HepG2 (cell line): ENCODE results near the gene APOC3. TPM values are rescaled to one million over a fixed set of nuclear protein-coding genes. Genes with fewer than 3 reads are reported as not detected.
A peak's percentile ranks its signal among the peaks of the same experiment; 100 is the strongest.

Experiments used
- AGO1 ChIP-seq: fragments of 200-400 bp; formaldehyde crosslinking; IDR thresholded peaks from 2 replicates; pipeline ENCODE4 v1.6.1; 2017; ENCODE audit warnings: mild to moderate bottlenecking, low read depth, low read length, moderate library complexity; ENCODE audit not compliant: poor library complexity, severe bottlenecking
- ARNT2 ChIP-seq: sonication (generic); formaldehyde crosslinking; IDR thresholded peaks from 2 replicates; pipeline ENCODE4 v1.8.0; 2022; ENCODE audit warnings: mild to moderate bottlenecking, low read depth, missing genetic modification reagents, moderate library complexity
- BRCA1 ChIP-seq: sonication (generic); formaldehyde crosslinking; IDR thresholded peaks from 2 replicates; pipeline ENCODE4 v1.4.0; 2020; ENCODE audit warnings: missing genetic modification reagents
- CENPT ChIP-seq: sonication (generic); formaldehyde crosslinking; IDR thresholded peaks from 2 replicates; pipeline ENCODE4 v1.8.0; 2022; ENCODE audit warnings: low read depth, mild to moderate bottlenecking, moderate library complexity, missing genetic modification reagents
- FOXO4 ChIP-seq: sonication (generic); formaldehyde crosslinking; conservative IDR thresholded peaks from 2 replicates; pipeline ENCODE4 v1.8.1; 2023; ENCODE audit warnings: missing genetic modification reagents
- HES4 ChIP-seq: sonication (generic); formaldehyde crosslinking; IDR thresholded peaks from 2 replicates; pipeline ENCODE4 v1.9.0; 2021; ENCODE audit warnings: mild to moderate bottlenecking, missing genetic modification reagents, borderline replicate concordance
- HHEX ChIP-seq: IDR thresholded peaks from 2 replicates; pipeline ENCODE4 v1.6.1; 2016; ENCODE audit warnings: control low read depth
- HNF1A ChIP-seq, 2 experiments: sonication (generic) in 1 of 2; formaldehyde crosslinking in 1 of 2; IDR thresholded peaks; 2 replicates each; pipeline versions ENCODE4 v1.4.0 to v1.6.1; 2016 to 2020; ENCODE audit warnings: borderline replicate concordance in 1 of 2, low read depth in 1 of 2, mild to moderate bottlenecking in 1 of 2, missing genetic modification reagents in 1 of 2
- MED1 ChIP-seq: sonication (generic); formaldehyde crosslinking; IDR thresholded peaks from 2 replicates; pipeline ENCODE4 v1.4.0; 2020; ENCODE audit warnings: missing genetic modification reagents
- MEF2D ChIP-seq: sonication (generic); formaldehyde crosslinking; IDR thresholded peaks from 2 replicates; pipeline ENCODE4 v1.5.1; 2020; ENCODE audit warnings: mild to moderate bottlenecking, missing genetic modification reagents
- MXD4 ChIP-seq: IDR thresholded peaks from 2 replicates; pipeline ENCODE4 v1.6.1; 2016; ENCODE audit warnings: mild to moderate bottlenecking, missing biosample characterization, missing genetic modification reagents
- NFATC3 ChIP-seq: sonication (generic); formaldehyde crosslinking; IDR thresholded peaks from 2 replicates; pipeline ENCODE4 v1.5.1; 2020; ENCODE audit warnings: mild to moderate bottlenecking, missing genetic modification reagents
- NONO ChIP-seq, 2 experiments: fragments of 450-650 bp in 1 of 2; sonication (generic) in 1 of 2; formaldehyde crosslinking in 1 of 2; IDR thresholded peaks in 1 of 2; conservative IDR thresholded peaks in 1 of 2; 2 replicates each; pipeline versions ENCODE4 v1.6.1 to v1.8.0; 2017 to 2022; ENCODE audit warnings: mild to moderate bottlenecking in 1 of 2, missing genetic modification reagents in 1 of 2, moderate library complexity in 1 of 2
- NR2F2 ChIP-seq: IDR thresholded peaks from 2 replicates; pipeline ENCODE4 v1.6.1; 2012; ENCODE audit warnings: low read depth, inconsistent platforms, borderline replicate concordance
- PITX1 ChIP-seq: sonication (generic); formaldehyde crosslinking; IDR thresholded peaks from 2 replicates; pipeline ENCODE4 v1.5.1; 2020; ENCODE audit warnings: mild to moderate bottlenecking, missing genetic modification reagents
- RARA ChIP-seq: IDR thresholded peaks from 2 replicates; pipeline ENCODE4 v1.6.1; 2016; ENCODE audit warnings: missing genetic modification reagents, missing compliant biosample characterization
- SIX4 ChIP-seq: sonication (generic); formaldehyde crosslinking; IDR thresholded peaks from 2 replicates; pipeline ENCODE4 v1.4.0; 2020; ENCODE audit warnings: missing genetic modification reagents
- SRSF9 ChIP-seq: fragments of 200-400 bp; formaldehyde crosslinking; IDR thresholded peaks from 2 replicates; pipeline ENCODE4 v1.6.1; 2018; ENCODE audit warnings: borderline replicate concordance, mild to moderate bottlenecking, low read depth, low read length; ENCODE audit not compliant: insufficient read depth, poor library complexity, severe bottlenecking
- ZNF460 ChIP-seq: sonication (generic); formaldehyde crosslinking; IDR thresholded peaks from 2 replicates; pipeline ENCODE4 v1.5.1; 2020; ENCODE audit warnings: missing genetic modification reagents, mild to moderate bottlenecking, borderline replicate concordance
- ZNF564 ChIP-seq: sonication (generic); formaldehyde crosslinking; IDR thresholded peaks from 2 replicates; pipeline ENCODE4 v1.8.1; 2023; ENCODE audit warnings: mild to moderate bottlenecking, missing genetic modification reagents
- ZNF576 ChIP-seq: sonication (generic); formaldehyde crosslinking; IDR thresholded peaks from 2 replicates; pipeline ENCODE4 v1.4.0; 2020; ENCODE audit warnings: mild to moderate bottlenecking, missing genetic modification reagents
- ZNF629 ChIP-seq: sonication (generic); formaldehyde crosslinking; conservative IDR thresholded peaks from 2 replicates; pipeline ENCODE4 v1.5.0; 2020; ENCODE audit warnings: missing genetic modification reagents
- ZNF768 ChIP-seq: sonication (generic); formaldehyde crosslinking; IDR thresholded peaks from 2 replicates; pipeline ENCODE4 v1.4.0; 2020; ENCODE audit warnings: missing genetic modification reagents
- ZNF878 ChIP-seq: sonication (generic); formaldehyde crosslinking; IDR thresholded peaks from 2 replicates; pipeline ENCODE4 v1.8.1; 2023; ENCODE audit warnings: mild to moderate bottlenecking, missing genetic modification reagents, moderate library complexity
- polyA plus RNA-seq, 8 experiments: library from polyadenylated mRNA; depleted of rRNA in 3 of 8; stranded (reverse) in 7 of 8; unstranded in 1 of 8; fragments of >200 nt; fragmentation: Illumina TruSeq in 4 of 8; extraction: Trizol in 4 of 8; gene quantifications; 2 replicates each; pipeline versions ENCODE4 v1.2.1 to v1.2.3, GENCODE V29; 2011 to 2016; ENCODE audit warnings: low read depth in 4 of 8, missing spikeins in 1 of 8, mixed read lengths in 1 of 8; ENCODE audit not compliant: insufficient read depth in 1 of 8
- total RNA-seq, 5 experiments: library from RNA; depleted of rRNA; stranded (reverse); fragments of >200 nt; fragmentation: Illumina TruSeq; extraction: Trizol; gene quantifications; 2 replicates each; pipeline ENCODE4 v1.2.3, GENCODE V29; 2016; ENCODE audit warnings: low read depth in 1 of 5

Gene APOC3
- total and polyA plus RNA-seq, 2 of the 13 experiments (the other 11 are each of a cell fraction or from before 2014, with no cell fraction given) = 314 to 687 TPM

- no peak; the same call in 1 of the 2 replicates for TF ChIP-seq MXD4 (CRISPR knock-in tag)
- TF ChIP-seq NFATC3 (CRISPR knock-in tag) = no peak; the same call in 1 of the 2 replicates
- no peak for TF ChIP-seq HNF1A (IDR thresholded peaks at IDR 0.05; ENCODE audit: low read depth)
- TF ChIP-seq HNF1A (CRISPR knock-in tag; IDR thresholded peaks at IDR 0.05; ENCODE audit: borderline replicate concordance) = no peak; the same call in 1 of the 2 replicates
- no peak for TF ChIP-seq SIX4 (CRISPR knock-in tag)
- no peak for TF ChIP-seq NR2F2
- TF ChIP-seq NONO (IDR thresholded peaks at IDR 0.05) = no peak
- TF ChIP-seq NONO (CRISPR knock-in tag; conservative IDR thresholded peaks at IDR 0.05) = peak; percentile 73; the same call in 1 of the 2 replicates
- TF ChIP-seq CENPT (CRISPR knock-in tag) = no peak
- no peak for TF ChIP-seq SRSF9
- peak; percentile 42; the same call in 1 of the 2 replicates for TF ChIP-seq MED1 (CRISPR knock-in tag)
- peak; percentile 29; the same call in 1 of the 2 replicates for TF ChIP-seq ZNF768 (CRISPR knock-in tag)
- no peak for TF ChIP-seq FOXO4 (CRISPR knock-in tag)
- TF ChIP-seq ARNT2 (CRISPR knock-in tag) = peak; percentile 77; the same call in 1 of the 2 replicates
- TF ChIP-seq RARA (CRISPR knock-in tag) = no peak; the same call in 1 of the 2 replicates
- TF ChIP-seq ZNF460 (CRISPR knock-in tag) = no peak
- no peak for TF ChIP-seq ZNF576 (CRISPR knock-in tag)
- peak; percentile 24; the same call in 1 of the 2 replicates for TF ChIP-seq MEF2D (CRISPR knock-in tag)
- TF ChIP-seq ZNF629 (CRISPR knock-in tag) = no peak
- TF ChIP-seq ZNF564 (CRISPR knock-in tag) = peak; percentile 37; the same call in 1 of the 2 replicates
- no peak for TF ChIP-seq HHEX (CRISPR knock-in tag)
- TF ChIP-seq HES4 (CRISPR knock-in tag) = peak; percentile 55; the same call in 1 of the 2 replicates
- no peak for TF ChIP-seq AGO1
- TF ChIP-seq ZNF878 (CRISPR knock-in tag) = no peak
- no peak for TF ChIP-seq BRCA1 (CRISPR knock-in tag)
- TF ChIP-seq PITX1 = peak; percentile 63; the same call in 1 of the 2 replicates
These were observed 6.3 kb downstream of the APOC3 start (continued) for GRCh38 chr11:116835791-116836631.
